ENCODE measurements around the gene SCN2B.

DNA sequence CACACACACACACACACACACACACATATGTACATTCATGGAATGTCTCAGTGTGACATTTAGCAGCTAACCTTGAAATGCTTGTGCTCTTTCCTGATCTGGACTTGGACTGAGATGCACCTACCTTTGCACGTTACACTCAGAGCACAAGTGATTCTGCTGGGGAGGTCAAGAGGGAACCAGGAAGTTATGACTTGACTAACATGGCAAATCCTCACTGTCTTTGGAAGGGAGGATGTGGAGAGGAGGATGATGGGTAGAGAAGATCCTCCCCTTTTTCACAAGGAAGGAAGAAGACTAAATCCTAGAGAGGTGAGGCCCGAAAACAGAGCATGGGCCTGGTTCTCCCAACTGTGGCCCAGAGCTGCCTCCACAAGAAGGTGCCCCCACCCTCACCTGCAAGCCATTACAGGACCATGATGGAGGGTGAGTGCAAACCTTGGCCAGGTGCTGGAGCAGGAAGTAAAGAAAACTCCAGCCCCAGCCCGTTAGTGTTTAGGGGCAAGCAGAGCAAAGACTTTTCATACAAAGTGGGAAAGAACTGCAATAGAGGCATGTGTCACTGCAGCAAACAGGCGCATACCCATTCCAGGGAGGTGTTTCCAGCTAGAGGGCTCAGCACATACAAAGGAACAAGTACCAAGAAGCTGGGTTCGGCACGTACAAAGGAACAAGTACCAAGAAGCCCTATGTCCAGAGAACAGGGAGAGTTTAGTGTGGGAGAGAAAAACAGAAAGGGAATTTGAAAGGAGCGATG is 50.2 kb downstream of the SCN2B start:
- TF ChIP-seq POLR2A (IDR thresholded peaks at IDR 0.05; ENCODE audit: low read depth, low read length) = no peak
- TF ChIP-seq, protein P1, sequence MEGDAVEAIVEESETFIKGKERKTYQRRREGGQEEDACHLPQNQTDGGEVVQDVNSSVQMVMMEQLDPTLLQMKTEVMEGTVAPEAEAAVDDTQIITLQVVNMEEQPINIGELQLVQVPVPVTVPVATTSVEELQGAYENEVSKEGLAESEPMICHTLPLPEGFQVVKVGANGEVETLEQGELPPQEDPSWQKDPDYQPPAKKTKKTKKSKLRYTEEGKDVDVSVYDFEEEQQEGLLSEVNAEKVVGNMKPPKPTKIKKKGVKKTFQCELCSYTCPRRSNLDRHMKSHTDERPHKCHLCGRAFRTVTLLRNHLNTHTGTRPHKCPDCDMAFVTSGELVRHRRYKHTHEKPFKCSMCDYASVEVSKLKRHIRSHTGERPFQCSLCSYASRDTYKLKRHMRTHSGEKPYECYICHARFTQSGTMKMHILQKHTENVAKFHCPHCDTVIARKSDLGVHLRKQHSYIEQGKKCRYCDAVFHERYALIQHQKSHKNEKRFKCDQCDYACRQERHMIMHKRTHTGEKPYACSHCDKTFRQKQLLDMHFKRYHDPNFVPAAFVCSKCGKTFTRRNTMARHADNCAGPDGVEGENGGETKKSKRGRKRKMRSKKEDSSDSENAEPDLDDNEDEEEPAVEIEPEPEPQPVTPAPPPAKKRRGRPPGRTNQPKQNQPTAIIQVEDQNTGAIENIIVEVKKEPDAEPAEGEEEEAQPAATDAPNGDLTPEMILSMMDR (conservative IDR thresholded peaks at IDR 0.05; ENCODE audit: low read depth, low read length) = no peak
- TF ChIP-seq RAD21 (IDR thresholded peaks at IDR 0.05; ENCODE audit: low read length) = no peak
- no peak for TF ChIP-seq RFX5 (IDR thresholded peaks at IDR 0.05; ENCODE audit: low read depth, low read length)
- TF ChIP-seq MXI1 (IDR thresholded peaks at IDR 0.05; ENCODE audit: borderline replicate concordance, low read depth, low read length) = no peak
- TF ChIP-seq CEBPB (IDR thresholded peaks at IDR 0.05; ENCODE audit: low read depth, low read length) = no peak
- TF ChIP-seq MAZ (IDR thresholded peaks at IDR 0.05; ENCODE audit: borderline replicate concordance, low read depth, low read length) = no peak
- TF ChIP-seq, protein P2, sequence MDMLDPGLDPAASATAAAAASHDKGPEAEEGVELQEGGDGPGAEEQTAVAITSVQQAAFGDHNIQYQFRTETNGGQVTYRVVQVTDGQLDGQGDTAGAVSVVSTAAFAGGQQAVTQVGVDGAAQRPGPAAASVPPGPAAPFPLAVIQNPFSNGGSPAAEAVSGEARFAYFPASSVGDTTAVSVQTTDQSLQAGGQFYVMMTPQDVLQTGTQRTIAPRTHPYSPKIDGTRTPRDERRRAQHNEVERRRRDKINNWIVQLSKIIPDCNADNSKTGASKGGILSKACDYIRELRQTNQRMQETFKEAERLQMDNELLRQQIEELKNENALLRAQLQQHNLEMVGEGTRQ (IDR thresholded peaks at IDR 0.05; ENCODE audit: low read depth, low read length) = no peak
- no peak for TF ChIP-seq BHLHE40 (IDR thresholded peaks at IDR 0.05; ENCODE audit: low read depth, low read length)

Measured in IMR-90 (cell line).